GM06990 (cell line): ENCODE results near the gene FAM83G.
"Not testable (repeated sequence)": the region's sequence is repeated elsewhere in the genome, so short reads cannot be mapped to it uniquely, and the experiment has no call there.

ENCODE experiments used
- DNase-seq: peaks from one replicate; pipeline ENCODE4 v3.0.0-alpha.2; 2011; ENCODE audit not compliant: insufficient read length; ENCODE audit errors: extremely low read depth
- H3K27me3 ChIP-seq: replicated peaks from 2 replicates; pipeline ENCODE4 v1.6.0; 2011; ENCODE audit warnings: low read length; ENCODE audit not compliant: control insufficient read depth, insufficient read depth
- H3K36me3 ChIP-seq: 2 replicates; pipeline ENCODE4 v1.5.1; 2011; ENCODE audit warnings: low read length; ENCODE audit not compliant: control insufficient read depth, insufficient read depth
- H3K4me3 ChIP-seq: replicated peaks from 2 replicates; pipeline ENCODE4 v1.5.1; 2011; ENCODE audit warnings: low read depth, mild to moderate bottlenecking, control low read depth, low read length
- TF ChIP-seq, protein P1 (sequence below): IDR thresholded peaks from 2 replicates; pipeline ENCODE4 v1.5.1; 2011; ENCODE audit warnings: low read length, control low read depth, mild to moderate bottlenecking, inconsistent platforms; ENCODE audit not compliant: insufficient read depth, poor library complexity, severe bottlenecking

The FAM83G gene

GRCh38 chr17:19004421-19005136 is at the start of gene FAM83G:
TSS of gene FAM83G (minus strand) at chr17:19004764. CDS start at chr17:19004041, 723 bp downstream.
- TF ChIP-seq, protein P1, sequence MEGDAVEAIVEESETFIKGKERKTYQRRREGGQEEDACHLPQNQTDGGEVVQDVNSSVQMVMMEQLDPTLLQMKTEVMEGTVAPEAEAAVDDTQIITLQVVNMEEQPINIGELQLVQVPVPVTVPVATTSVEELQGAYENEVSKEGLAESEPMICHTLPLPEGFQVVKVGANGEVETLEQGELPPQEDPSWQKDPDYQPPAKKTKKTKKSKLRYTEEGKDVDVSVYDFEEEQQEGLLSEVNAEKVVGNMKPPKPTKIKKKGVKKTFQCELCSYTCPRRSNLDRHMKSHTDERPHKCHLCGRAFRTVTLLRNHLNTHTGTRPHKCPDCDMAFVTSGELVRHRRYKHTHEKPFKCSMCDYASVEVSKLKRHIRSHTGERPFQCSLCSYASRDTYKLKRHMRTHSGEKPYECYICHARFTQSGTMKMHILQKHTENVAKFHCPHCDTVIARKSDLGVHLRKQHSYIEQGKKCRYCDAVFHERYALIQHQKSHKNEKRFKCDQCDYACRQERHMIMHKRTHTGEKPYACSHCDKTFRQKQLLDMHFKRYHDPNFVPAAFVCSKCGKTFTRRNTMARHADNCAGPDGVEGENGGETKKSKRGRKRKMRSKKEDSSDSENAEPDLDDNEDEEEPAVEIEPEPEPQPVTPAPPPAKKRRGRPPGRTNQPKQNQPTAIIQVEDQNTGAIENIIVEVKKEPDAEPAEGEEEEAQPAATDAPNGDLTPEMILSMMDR, result no peak
- Histone ChIP-seq H3K4me3 (peak within 1 kb of the TSS; percentile 72), H3K36me3 (peaks cover 2% of the 10 kb centered on the region; the same call in 1 of the 2 replicates), H3K27me3 (no peaks in the 10 kb centered on the region)
- peak; percentile 88 for DNase-seq

- DNase-seq, H3K4me3 ChIP-seq, H3K27me3 ChIP-seq, H3K36me3 ChIP-seq: not testable (repeated sequence)
Observed at GRCh38 chr17:19048826-19049225, 44.3 kb upstream of the FAM83G start.

DNA sequence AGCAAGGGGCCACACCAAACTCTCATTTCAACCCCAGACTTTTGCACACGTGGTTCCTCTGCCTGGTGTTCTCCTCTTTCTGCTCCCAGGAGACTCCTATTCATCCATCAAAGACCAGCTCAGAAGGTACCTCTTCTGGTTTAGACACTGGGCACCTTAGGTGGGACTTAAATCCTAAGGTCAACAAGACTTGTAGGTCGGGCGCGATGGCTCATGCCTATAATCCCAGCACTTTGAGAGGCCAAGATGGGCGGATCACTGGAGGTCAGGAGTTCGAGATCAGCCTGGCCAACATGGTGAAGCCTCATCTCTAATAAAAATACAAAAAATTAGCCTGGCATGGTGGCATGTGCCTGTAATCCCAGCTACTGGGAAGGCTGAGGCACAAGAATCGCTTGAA is 42.9 kb upstream of the FAM83G start:
- not testable (repeated sequence) for H3K27me3 ChIP-seq, DNase-seq, H3K36me3 ChIP-seq, H3K4me3 ChIP-seq

DNA sequence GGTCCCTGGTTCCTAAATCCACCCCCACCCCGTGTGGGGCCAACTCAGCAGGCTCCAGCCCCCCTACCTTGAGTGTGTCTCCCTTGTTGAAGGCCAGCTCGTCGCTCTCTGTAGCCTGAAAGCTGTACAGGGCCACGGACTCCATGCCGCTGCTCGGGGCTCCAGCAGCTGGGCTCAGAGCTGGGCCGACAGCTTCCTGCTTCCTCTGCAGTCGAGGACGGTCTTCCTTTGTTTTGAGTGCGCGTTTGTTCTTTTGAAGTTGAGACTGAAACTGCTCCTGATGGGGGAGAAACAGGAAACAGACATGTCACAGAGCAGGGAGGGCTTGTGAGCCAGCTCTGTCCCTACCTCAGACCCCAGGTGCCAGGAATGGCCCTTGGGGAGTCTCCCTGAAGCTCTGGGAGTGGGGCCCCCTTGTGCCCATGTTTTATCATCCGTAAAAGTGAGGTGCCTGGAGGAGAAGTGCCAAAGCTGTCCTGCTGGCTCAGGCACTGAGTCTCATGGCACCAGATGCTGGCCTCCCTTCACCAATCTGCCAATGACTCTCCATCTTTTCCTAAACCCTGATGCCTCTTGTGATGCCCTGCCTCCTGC is 42.3 kb upstream of the FAM83G start, which contains the start of gene GRAP:
GRAP (minus strand) TSS at position 176 of the 594 bp plus-strand sequence; CDS start at position 145, 31 bp downstream.
- H3K4me3 ChIP-seq, DNase-seq: not testable (repeated sequence)

DNA sequence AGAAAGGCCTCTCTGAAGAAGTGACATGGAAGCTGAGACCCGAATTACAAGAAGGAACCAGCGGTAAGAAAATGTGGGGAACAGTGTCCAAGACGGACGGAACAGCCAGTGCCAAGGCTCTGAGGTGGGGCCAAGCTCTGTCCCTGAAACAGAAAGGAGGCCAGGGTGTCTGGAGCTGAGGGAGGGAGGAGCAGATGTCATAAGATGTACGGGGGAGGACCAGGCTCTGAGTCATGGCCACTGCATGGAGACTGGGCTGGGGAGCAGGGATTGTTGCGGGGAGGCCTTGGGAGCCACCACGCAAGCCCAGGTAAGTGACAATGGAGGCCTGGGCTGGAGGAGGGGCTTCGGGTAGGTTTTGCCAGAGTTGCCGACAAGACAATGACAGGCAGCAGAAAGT is 40.1 kb upstream of the FAM83G start:
- not testable (repeated sequence) for DNase-seq, H3K4me3 ChIP-seq, H3K36me3 ChIP-seq, H3K27me3 ChIP-seq

More for the DNA sequence above, 42.3 kb upstream of the FAM83G start, which contains the start of gene GRAP:
- H3K36me3 ChIP-seq, H3K27me3 ChIP-seq: not testable (repeated sequence)

GRCh38 chr17:19043032-19043431 is 38.5 kb upstream of the FAM83G start:
- not testable (repeated sequence) for DNase-seq, H3K4me3 ChIP-seq, H3K36me3 ChIP-seq, H3K27me3 ChIP-seq

- not testable (repeated sequence) for DNase-seq, H3K36me3 ChIP-seq, H3K4me3 ChIP-seq, H3K27me3 ChIP-seq
Observed at GRCh38 chr17:19042369-19042768, 37.8 kb upstream of the FAM83G start.

GRCh38 chr17:19041871-19042270 is 37.3 kb upstream of the FAM83G start:
- H3K36me3 ChIP-seq, H3K4me3 ChIP-seq, DNase-seq, H3K27me3 ChIP-seq: not testable (repeated sequence)

DNA sequence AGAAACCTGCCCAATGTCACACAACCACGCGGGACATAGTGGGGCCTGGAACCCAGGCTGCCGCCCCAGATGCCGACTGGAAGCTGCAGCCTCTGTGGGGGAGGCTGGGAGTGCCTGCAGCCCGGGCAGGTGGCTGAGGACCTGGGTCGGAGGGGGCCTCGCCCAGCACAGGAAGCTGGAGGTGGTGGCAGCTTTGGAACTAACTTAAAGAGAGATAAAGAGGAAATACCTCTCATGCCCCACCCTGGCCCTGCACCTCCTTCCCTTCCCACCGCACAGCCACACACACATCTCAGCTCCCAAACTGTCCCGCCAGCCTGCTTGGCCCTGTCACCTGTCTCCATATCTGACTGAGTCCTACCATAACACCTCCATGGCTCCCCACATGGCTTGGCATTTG is 35.8 kb upstream of the FAM83G start:
- DNase-seq, H3K4me3 ChIP-seq, H3K36me3 ChIP-seq, H3K27me3 ChIP-seq: not testable (repeated sequence)

DNA sequence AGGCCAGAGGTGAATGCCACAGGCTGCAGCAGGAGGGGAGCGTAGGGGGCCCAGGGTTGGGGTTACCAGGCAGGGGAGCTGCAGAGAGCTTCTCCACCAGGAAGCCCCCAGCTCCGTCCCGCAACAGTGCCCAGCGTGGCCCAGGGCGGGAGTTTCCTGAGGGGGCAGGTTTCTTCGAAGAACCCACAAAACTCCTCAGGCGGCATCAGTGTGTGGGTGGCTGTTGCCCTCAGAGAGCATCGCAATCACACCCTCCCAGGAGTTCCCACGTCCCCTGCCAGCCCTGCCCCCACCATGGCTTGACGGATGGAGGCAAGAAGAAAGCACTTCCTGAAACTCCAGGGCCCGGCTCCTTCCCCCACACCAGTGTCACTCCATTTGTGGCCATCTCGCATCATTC is 34.2 kb upstream of the FAM83G start:
- not testable (repeated sequence) for H3K36me3 ChIP-seq, H3K27me3 ChIP-seq, DNase-seq, H3K4me3 ChIP-seq

DNA sequence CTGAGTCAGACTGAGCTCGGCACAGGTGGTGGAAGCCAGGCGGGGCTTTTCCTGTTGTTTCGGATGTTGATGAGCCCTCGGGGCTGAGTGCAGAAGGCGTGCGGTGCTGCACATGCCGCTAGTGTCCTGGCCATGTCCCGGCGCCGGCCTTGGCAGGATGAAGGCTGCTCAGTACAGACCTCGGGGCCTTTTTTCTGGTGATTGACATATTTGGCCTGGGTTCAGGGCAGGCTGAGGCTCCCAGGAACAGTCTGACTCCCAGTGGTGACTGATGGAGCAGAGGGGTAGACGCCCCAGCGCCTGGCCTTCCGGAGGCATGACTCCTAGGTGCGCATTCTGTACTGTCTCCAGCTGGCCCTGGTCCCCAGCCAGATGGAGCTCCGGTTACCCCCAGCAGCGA is 33.4 kb upstream of the FAM83G start:
- not testable (repeated sequence) for DNase-seq, H3K36me3 ChIP-seq, H3K4me3 ChIP-seq, H3K27me3 ChIP-seq

DNA sequence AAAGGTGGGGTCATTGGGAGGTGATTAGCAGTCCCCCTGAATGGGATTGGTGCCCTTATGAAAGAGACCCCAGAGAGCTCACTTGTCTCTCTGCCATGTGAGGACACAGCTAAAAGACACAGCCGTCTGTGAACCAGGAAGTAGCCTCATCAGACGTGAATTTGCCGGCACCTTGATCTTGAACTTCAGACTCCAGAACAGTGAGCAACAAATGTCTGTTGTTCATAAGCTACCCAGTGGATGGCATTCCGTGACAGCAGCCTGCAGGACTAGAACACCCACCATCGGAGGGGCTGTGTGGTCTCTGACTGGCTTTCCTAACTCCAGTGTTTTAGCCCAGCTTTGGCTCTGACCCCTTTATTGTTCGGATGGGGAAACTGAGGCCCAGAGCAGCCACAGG is 33.0 kb upstream of the FAM83G start:
- not testable (repeated sequence) for H3K4me3 ChIP-seq, DNase-seq, H3K27me3 ChIP-seq, H3K36me3 ChIP-seq

DNA sequence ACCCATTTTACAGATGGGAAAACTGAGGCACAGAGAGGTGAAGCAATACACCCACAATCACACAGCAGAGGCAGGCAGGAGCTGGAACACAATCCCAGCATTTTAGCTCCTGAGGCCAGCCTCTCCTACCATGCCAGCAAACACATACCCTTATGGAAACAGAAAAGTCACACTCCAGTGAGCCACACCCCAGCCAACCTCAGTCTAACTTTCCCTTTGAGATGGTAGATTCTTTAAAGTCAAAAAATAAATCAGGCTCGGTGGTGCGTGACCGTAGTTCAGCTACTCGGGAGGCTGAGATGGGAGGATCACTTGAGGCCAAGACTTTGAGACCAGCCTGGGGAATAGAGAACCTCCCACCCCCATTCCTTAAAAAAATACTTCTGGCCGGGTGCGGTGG is 31.6 kb upstream of the FAM83G start:
- H3K27me3 ChIP-seq, DNase-seq, H3K4me3 ChIP-seq, H3K36me3 ChIP-seq: not testable (repeated sequence)
